Smooth muscle cell (in vitro differentiated cells): ENCODE measurements around the gene SLC6A15. TPM values are rescaled to one million over a fixed set of nuclear protein-coding genes. Genes with fewer than 3 reads are reported as not detected.

Source experiments
- DNase-seq: peaks from one replicate; lab custom pipeline; 2025; ENCODE audit not compliant: unreplicated experiment; lab: John Stamatoyannopoulos, UW
- H2AFZ ChIP-seq: fragments of 200-600 bp; sonication (generic); 2 replicates; pipeline ENCODE4 v1.6.0; 2016; ENCODE audit warnings: antibody characterized with exemption, low read depth, mild to moderate bottlenecking
- H3F3A ChIP-seq: fragments of 200-600 bp; sonication (generic); 2 replicates; pipeline ENCODE4 v1.6.0; 2017; ENCODE audit warnings: antibody characterized with exemption, low read depth
- H3K27ac ChIP-seq: fragments of 200-600 bp; sonication (generic); 2 replicates; pipeline ENCODE4 v1.5.1; 2016; ENCODE audit warnings: low read depth, mild to moderate bottlenecking
- H3K27me3 ChIP-seq: fragments of 200-600 bp; sonication (generic); 2 replicates; pipeline ENCODE4 v1.6.1; 2016; ENCODE audit warnings: low read depth, mild to moderate bottlenecking
- H3K36me3 ChIP-seq: fragments of 200-600 bp; sonication (generic); 2 replicates; pipeline ENCODE4 v1.5.1; 2016; ENCODE audit warnings: low read depth
- H3K4me1 ChIP-seq: fragments of 200-600 bp; sonication (generic); 2 replicates; pipeline ENCODE4 v1.5.1; 2016; ENCODE audit warnings: low read depth
- H3K4me2 ChIP-seq: fragments of 200-600 bp; sonication (generic); 2 replicates; pipeline ENCODE4 v1.6.0; 2016; ENCODE audit warnings: mild to moderate bottlenecking
- H3K4me3 ChIP-seq: fragments of 200-600 bp; sonication (generic); 2 replicates; pipeline ENCODE4 v1.5.1; 2016; ENCODE audit warnings: mild to moderate bottlenecking
- H3K79me2 ChIP-seq: fragments of 200-600 bp; sonication (generic); 2 replicates; pipeline ENCODE4 v1.6.0; 2016; ENCODE audit warnings: low read depth, mild to moderate bottlenecking
- H3K9ac ChIP-seq: fragments of 200-600 bp; sonication (generic); 2 replicates; pipeline ENCODE4 v1.6.0; 2016; ENCODE audit warnings: low read depth
- H3K9me3 ChIP-seq: fragments of 200-600 bp; sonication (generic); replicated peaks from 2 replicates; pipeline ENCODE4 v1.5.1; 2016; ENCODE audit warnings: low read depth
- H4K20me1 ChIP-seq: fragments of 200-600 bp; sonication (generic); 2 replicates; pipeline ENCODE4 v1.6.0; 2016; ENCODE audit warnings: low read depth
- CTCF ChIP-seq: fragments of 200-600 bp; sonication (generic); IDR thresholded peaks from 2 replicates; pipeline ENCODE4 v1.5.1; 2017; ENCODE audit warnings: borderline replicate concordance, mild to moderate bottlenecking, antibody characterized with exemption; ENCODE audit not compliant: insufficient read depth, poor library complexity, severe bottlenecking
- WGBS: methylation state at CpG from one replicate; pipeline ENCODE4 v1.1.7; 2016; ENCODE audit warnings: low lambda C conversion rate; 5-methylcytosine and 5-hydroxymethylcytosine counted together
- polyA plus RNA-seq: library from polyadenylated mRNA; unstranded; fragments of >200 nt; fragmentation: Nextera tagmentation; extraction: Ambion mirVana; gene quantifications from 2 replicates; pipeline ENCODE4 v1.2.1, GENCODE V29; 2016
- total RNA-seq: library from RNA; depleted of rRNA; stranded (reverse); fragments of >200 nt; gene quantifications from 2 replicates; pipeline ENCODE4 v1.2.3, GENCODE V29; 2014

The SLC6A15 gene
- total and polyA plus RNA-seq, 2 experiments from 2014 or later: 6.4 to 11.6 TPM

DNA sequence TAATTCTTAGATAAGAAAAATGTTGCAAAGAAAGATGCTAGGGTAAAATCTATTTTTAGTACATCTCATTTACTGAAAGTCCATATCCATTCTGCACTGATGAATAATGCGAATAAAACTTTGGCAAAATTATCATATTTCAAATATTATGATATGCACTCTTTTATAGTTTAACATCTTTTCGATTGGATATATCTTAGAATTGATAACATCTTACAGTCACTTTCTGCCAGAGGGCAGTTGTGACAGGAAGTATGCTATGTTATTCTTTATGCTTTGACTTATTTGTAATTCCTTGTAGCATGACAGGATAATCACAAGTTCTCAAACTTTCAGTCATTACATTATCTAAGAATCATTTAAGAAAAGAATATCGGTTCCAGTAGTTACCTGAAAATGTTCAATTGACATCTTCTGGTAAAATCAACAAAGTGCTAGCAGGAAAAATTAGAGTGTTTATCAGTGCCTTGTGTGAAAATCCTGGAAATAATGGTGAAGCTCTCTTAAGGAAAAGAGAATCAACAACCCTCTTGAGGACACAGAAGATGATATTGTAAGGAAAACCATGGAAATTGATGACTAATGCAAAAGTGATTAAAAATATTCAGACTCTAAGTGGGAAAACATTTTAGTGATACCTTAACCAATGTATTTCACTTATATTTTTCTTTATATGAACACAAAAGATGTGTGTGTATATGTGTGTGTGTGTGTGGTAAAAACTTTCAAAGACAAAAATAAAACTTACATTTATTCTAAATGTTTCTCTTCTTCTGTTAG lies 95.5 kb downstream of the SLC6A15 start:
- H3K36me3 ChIP-seq: no peaks in the 10 kb centered on the region
- 83% methylated on average over 3 of the region's 3 CpGs for WGBS
- H4K20me1 ChIP-seq: no peaks in the 10 kb centered on the region
- no peak for TF ChIP-seq CTCF
- H3K27ac ChIP-seq: no peak overlapping the region
- peaks cover 3% of the 10 kb centered on the region for H3F3A ChIP-seq
- H3K4me1 ChIP-seq: no peaks in the 10 kb centered on the region
- H3K4me3 ChIP-seq: no peak overlapping the region
- no peaks in the 10 kb centered on the region for H3K27me3 ChIP-seq
- no peaks in the 10 kb centered on the region for H3K79me2 ChIP-seq
- no peak for DNase-seq
- H3K9ac ChIP-seq: no peak overlapping the region
- no peak overlapping the region for H3K4me2 ChIP-seq
- no peaks in the 10 kb centered on the region for H3K9me3 ChIP-seq
- no peak overlapping the region for H2AFZ ChIP-seq

GRCh38 chr12:84814664-84815245 lies 97.8 kb downstream of the SLC6A15 start:
- Histone ChIP-seq H3K9ac (no peak overlapping the region), H3F3A (no peaks in the 10 kb centered on the region), H3K4me3 (no peak overlapping the region), H4K20me1 (no peaks in the 10 kb centered on the region), H3K27me3 (no peaks in the 10 kb centered on the region), H2AFZ (no peak overlapping the region), H3K4me2 (no peak overlapping the region), H3K4me1 (no peaks in the 10 kb centered on the region), H3K36me3 (no peaks in the 10 kb centered on the region), H3K79me2 (no peaks in the 10 kb centered on the region), H3K27ac (no peak overlapping the region), H3K9me3 (no peaks in the 10 kb centered on the region)
- no peak for DNase-seq
- 59% methylated on average over 4 of the region's 4 CpGs for WGBS
- no peak for TF ChIP-seq CTCF

DNA sequence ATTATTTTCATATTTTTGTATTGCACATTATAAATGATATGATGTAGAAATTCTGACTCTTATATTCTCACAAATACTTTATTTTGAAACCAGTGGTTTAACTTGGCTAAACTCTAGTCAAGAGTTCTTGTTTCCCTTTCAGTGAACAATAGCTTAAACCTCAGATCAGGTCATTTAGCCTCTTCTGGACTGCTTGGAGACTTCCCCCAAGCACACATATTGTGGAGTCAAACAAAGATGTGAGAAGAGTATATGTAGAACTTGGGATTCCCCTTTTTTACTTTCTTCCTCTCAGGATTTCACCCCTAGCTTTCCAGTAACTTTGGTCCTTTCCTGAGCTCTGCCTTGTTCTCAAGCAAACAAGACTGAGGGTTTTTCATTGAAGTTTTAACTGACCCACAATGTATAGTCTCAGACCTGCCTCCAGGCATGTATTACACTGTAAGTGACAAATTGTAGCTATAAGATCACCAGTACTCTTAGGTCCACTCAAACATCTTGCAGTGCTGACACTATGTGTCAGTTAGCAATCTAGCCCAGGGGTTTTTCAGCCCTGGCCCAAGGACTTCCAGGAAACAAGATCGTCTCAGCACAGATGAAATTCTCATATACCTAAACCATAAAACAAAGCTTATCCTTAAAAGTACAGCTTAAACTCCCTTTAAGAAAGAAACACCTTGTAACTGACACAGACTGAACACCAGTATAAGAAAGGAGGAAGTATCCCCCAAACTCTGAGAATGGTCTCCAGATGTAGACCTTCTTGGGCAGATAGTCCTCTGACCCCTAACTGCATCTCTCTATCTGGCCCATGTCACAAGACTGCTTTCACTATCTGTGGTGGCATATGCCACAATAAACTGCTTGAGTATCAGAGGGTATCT lies 98.6 kb downstream of the SLC6A15 start:
- Histone ChIP-seq H3K27me3 (no peaks in the 10 kb centered on the region), H3F3A (no peaks in the 10 kb centered on the region), H3K9ac (no peak overlapping the region), H3K9me3 (no peaks in the 10 kb centered on the region), H3K4me1 (no peaks in the 10 kb centered on the region), H3K4me2 (no peak overlapping the region), H4K20me1 (no peaks in the 10 kb centered on the region), H3K27ac (no peak overlapping the region), H3K79me2 (no peaks in the 10 kb centered on the region), H2AFZ (no peak overlapping the region), H3K4me3 (no peak overlapping the region), H3K36me3 (no peaks in the 10 kb centered on the region)
- WGBS: 83% methylated on average over 1 of the region's 1 CpG
- no peak for DNase-seq
- no peak for TF ChIP-seq CTCF
